ENCODE data around the gene ST6GAL1.

GRCh38 chr3:187046033-187046432 is 115.7 kb downstream of the ST6GAL1 start:
- TF ChIP-seq EGR1 (IDR thresholded peaks at IDR 0.05): no peak
- TF ChIP-seq TAF1 (IDR thresholded peaks at IDR 0.05; ENCODE audit: low read depth): no peak
- TF ChIP-seq CEBPB (IDR thresholded peaks at IDR 0.05): no peak
- no peak for TF ChIP-seq RAD21 (IDR thresholded peaks at IDR 0.05; ENCODE audit: low read depth)
- no peak for TF ChIP-seq REST (IDR thresholded peaks at IDR 0.05; ENCODE audit: low read depth)
- TF ChIP-seq NFIC (IDR thresholded peaks at IDR 0.05): no peak
- TF ChIP-seq YY1 (IDR thresholded peaks at IDR 0.05; ENCODE audit: low read depth): no peak
- TF ChIP-seq MAX (IDR thresholded peaks at IDR 0.05): no peak
- no peak for TF ChIP-seq FOXM1 (IDR thresholded peaks at IDR 0.05; ENCODE audit: borderline replicate concordance, low read depth)

All from Ishikawa (cell line).